Choroid plexus epithelial cell (primary cell): Measurements from ENCODE around the gene TACR1.

Experiments used
- DNase-seq: peaks from one replicate; pipeline ENCODE4 v3.0.0-alpha.2; 2010; ENCODE audit warnings: low read depth
- H3K4me3 ChIP-seq: 2 replicates; pipeline ENCODE4 v1.5.1; 2011; ENCODE audit warnings: low read depth, mild to moderate bottlenecking, control low read depth, low read length, moderate library complexity
- CTCF ChIP-seq: conservative IDR thresholded peaks from 2 replicates; pipeline ENCODE4 v1.5.1; 2011; ENCODE audit warnings: low read depth, mild to moderate bottlenecking, control low read depth, inconsistent platforms, low read length, moderate library complexity

TACR1 gene

GRCh38 chr2:75133621-75134570 lies 65.4 kb downstream of the TACR1 start:
- no peak for DNase-seq
- TF ChIP-seq CTCF: no peak
- no peak overlapping the region for H3K4me3 ChIP-seq

- TF ChIP-seq CTCF: no peak
- H3K4me3 ChIP-seq: no peak overlapping the region
- DNase-seq: no peak
Observed at GRCh38 chr2:75130171-75130570, 69.1 kb downstream of the TACR1 start.

GRCh38 chr2:75123876-75124275 lies 75.4 kb downstream of the TACR1 start:
- TF ChIP-seq CTCF: no peak
- DNase-seq: no peak
- H3K4me3 ChIP-seq: no peak overlapping the region

- H3K4me3 ChIP-seq: no peak overlapping the region
- DNase-seq: no peak
- no peak for TF ChIP-seq CTCF
Observed at GRCh38 chr2:75113231-75113869, 86.0 kb downstream of the TACR1 start.

GRCh38 chr2:75108937-75109482 lies 90.3 kb downstream of the TACR1 start:
- no peak overlapping the region for H3K4me3 ChIP-seq
- no peak for DNase-seq
- TF ChIP-seq CTCF: no peak

GRCh38 chr2:75102011-75102410 lies 97.3 kb downstream of the TACR1 start:
- no peak overlapping the region for H3K4me3 ChIP-seq
- DNase-seq: no peak
- TF ChIP-seq CTCF: no peak

GRCh38 chr2:75100801-75101151 lies 98.5 kb downstream of the TACR1 start:
- no peak for TF ChIP-seq CTCF
- H3K4me3 ChIP-seq: no peak overlapping the region
- no peak for DNase-seq
